Endothelial cell of umbilical vein (primary cell): ENCODE results near the gene HIGD1A. TPM values are rescaled to one million over a fixed set of nuclear protein-coding genes. Genes with fewer than 3 reads are reported as not detected.

Source experiments
- BruUV-seq: library from RNA; stranded (reverse); fragments of 400-500 nt; replicated peaks from 2 replicates; lab custom pipeline; 2021; lab: Mats Ljungman, UMichigan
- CTCF ChIA-PET: fragments of 300-600, 350-600 bp; sonication (Branson Sonifier 250); formaldehyde crosslinking; loops from one replicate; lab custom pipeline; 2021; ENCODE audit warnings: antibody characterized with exemption, inconsistent platforms; lab: Charles Lee
- POLR2A ChIA-PET: fragments of 300-600, 350-600 bp; sonication (Branson Sonifier 250); formaldehyde crosslinking; loops from one replicate; lab custom pipeline; 2021; ENCODE audit warnings: antibody characterized with exemption, inconsistent platforms; lab: Charles Lee
- DNase-seq: peaks from one replicate; pipeline ENCODE4 v3.0.0-alpha.2; 2011; ENCODE audit warnings: low read depth, low spot score
- FAIRE-seq: peaks from 2 replicates; lab custom pipeline; 2011; peaks lifted over from hg19 to GRCh38; lab: Jason Lieb, UNC
- H2AFZ ChIP-seq: 2 replicates; pipeline ENCODE4 v1.6.0; 2012; ENCODE audit warnings: low read depth, low read length, control low read depth, inconsistent platforms
- H3K27ac ChIP-seq: 2 replicates; pipeline ENCODE4 v1.5.1; 2011; ENCODE audit warnings: low read depth, mild to moderate bottlenecking, control low read depth, low read length, moderate library complexity; ENCODE audit not compliant: insufficient read depth
- H3K27me3 ChIP-seq, 2 experiments: 2 replicates each; pipeline versions ENCODE4 v1.6.0 to v1.6.1; 2011; ENCODE audit warnings: low read length in 2 of 2, mixed read lengths in 1 of 2; ENCODE audit not compliant: control insufficient read depth in 2 of 2, insufficient read depth in 2 of 2
- H3K36me3 ChIP-seq, 2 experiments: 2 replicates in 1 of 2; 3 replicates in 1 of 2; pipeline ENCODE4 v1.5.1; 2011; ENCODE audit warnings: low read length in 2 of 2, mild to moderate bottlenecking in 1 of 2, moderate library complexity in 1 of 2; ENCODE audit not compliant: control insufficient read depth in 2 of 2, insufficient read depth in 2 of 2; ENCODE audit errors: extremely low read depth in 1 of 2
- H3K4me1 ChIP-seq: 3 replicates; pipeline ENCODE4 v1.5.1; 2011; ENCODE audit warnings: mild to moderate bottlenecking, low read length; ENCODE audit not compliant: control insufficient read depth, insufficient read depth; ENCODE audit errors: extremely low read depth
- H3K4me2 ChIP-seq: 2 replicates; pipeline ENCODE4 v1.6.1; 2011; ENCODE audit warnings: low read length, control low read depth, mixed read lengths; ENCODE audit not compliant: insufficient read depth
- H3K4me3 ChIP-seq, 3 experiments: fragments of 200-600 bp in 1 of 3; sonication (generic), shearing (Covaris generic) in 1 of 3; replicated peaks in 1 of 3; 2 replicates each; pipeline ENCODE4 v1.5.1; 2011 to 2016; ENCODE audit warnings: control low read depth in 3 of 3, low read length in 3 of 3, mild to moderate bottlenecking in 2 of 3, inconsistent platforms in 1 of 3, low read depth in 1 of 3, moderate library complexity in 1 of 3; ENCODE audit not compliant: insufficient read depth in 1 of 3
- H3K79me2 ChIP-seq: 2 replicates; pipeline ENCODE4 v1.6.0; 2012; ENCODE audit warnings: low read length, inconsistent platforms; ENCODE audit not compliant: control insufficient read depth, insufficient read depth
- H3K9ac ChIP-seq: replicated peaks from 2 replicates; pipeline ENCODE3; 2011; ENCODE audit warnings: low read length, control low read depth; ENCODE audit not compliant: insufficient read depth; ENCODE audit errors: extremely low read depth
- H3K9me1 ChIP-seq: replicated peaks from 3 replicates; pipeline ENCODE4 v1.6.0; 2011; ENCODE audit warnings: mild to moderate bottlenecking, low read length; ENCODE audit not compliant: control insufficient read depth, insufficient read depth; ENCODE audit errors: extremely low read depth
- H3K9me3 ChIP-seq: replicated peaks from 2 replicates; pipeline ENCODE4 v1.5.1; 2012; ENCODE audit warnings: low read length, inconsistent platforms; ENCODE audit not compliant: control insufficient read depth, insufficient read depth
- H4K20me1 ChIP-seq: replicated peaks from 2 replicates; pipeline ENCODE3; 2011; ENCODE audit warnings: mild to moderate bottlenecking, low read length; ENCODE audit not compliant: control insufficient read depth, insufficient read depth; ENCODE audit errors: extremely low read depth
- EZH2 ChIP-seq: IDR thresholded peaks from 2 replicates; pipeline ENCODE4 v1.6.1; 2012; ENCODE audit warnings: borderline replicate concordance, low read depth, mild to moderate bottlenecking, moderate library complexity, low read length, inconsistent platforms; ENCODE audit not compliant: severe bottlenecking
- FOS ChIP-seq: IDR thresholded peaks from 2 replicates; pipeline ENCODE4 v1.6.1; 2011; ENCODE audit warnings: mild to moderate bottlenecking, low read length, moderate library complexity, borderline replicate concordance; ENCODE audit not compliant: insufficient read depth
- GATA2 ChIP-seq: IDR thresholded peaks from 2 replicates; pipeline ENCODE4 v1.7.0; 2011; ENCODE audit warnings: low read depth, mild to moderate bottlenecking, moderate library complexity, mixed read lengths, low read length; ENCODE audit not compliant: insufficient read length, insufficient read depth
- JUN ChIP-seq: IDR thresholded peaks from 2 replicates; pipeline ENCODE4 v1.6.1; 2011; ENCODE audit warnings: borderline replicate concordance, low read depth; ENCODE audit not compliant: insufficient read length, insufficient read depth
- MYC ChIP-seq: IDR thresholded peaks from one replicate; pipeline ENCODE4 v1.6.1; 2011; ENCODE audit warnings: mild to moderate bottlenecking, low read depth, low read length
- POLR2A ChIP-seq: IDR thresholded peaks from 2 replicates; pipeline ENCODE4 v1.6.1; 2012; ENCODE audit warnings: low read depth, mild to moderate bottlenecking, control low read depth, low read length
- POLR2AphosphoS5 ChIP-seq: IDR thresholded peaks from 2 replicates; pipeline ENCODE4 v1.6.1; 2012; ENCODE audit warnings: low read depth, mild to moderate bottlenecking, control low read depth, low read length, moderate library complexity; ENCODE audit not compliant: insufficient read depth
- dilution Hi-C: fragments of 300-500 bp; cut with MboI; formaldehyde crosslinking; loops from one replicate; pipeline ENCODE4 v1.15.0; 2019; ENCODE audit warnings: low sequenced_read_pairs; ENCODE audit not compliant: extremely low pct_ligation_motif_present
- intact Hi-C: fragments of 100-400 bp; cut with micrococcal nuclease; formaldehyde crosslinking; loops from one replicate; pipeline ENCODE4 v1.10.0; 2022
- polyA plus RNA-seq, 4 experiments: library from polyadenylated mRNA; depleted of rRNA in 3 of 4; stranded (reverse) in 3 of 4; unstranded in 1 of 4; fragments of >200 nt; gene quantifications; 2 replicates each; pipeline versions ENCODE4 v1.2.1 to v1.2.3, GENCODE V29; 2011 to 2012; ENCODE audit warnings: missing spikeins in 1 of 4
- total RNA-seq: library from RNA; stranded (reverse); gene quantifications from 2 replicates; pipeline ENCODE4 v1.2.3, GENCODE V29; 2021

The HIGD1A gene
- total and polyA plus RNA-seq, 2 donors (not counting 3 experiments of a cell fraction or from before 2014, with no cell fraction given) = 59.5 to 68.9 TPM

GRCh38 chr3:42838571-42838970 is 34.3 kb upstream of the HIGD1A start:
- FAIRE-seq (peak; percentile 28), DNase-seq (no peak)
- H3K4me2 ChIP-seq = no peak overlapping the region
- dilution Hi-C loops = no loop called here
- no peaks in the 10 kb centered on the region for H3K36me3 ChIP-seq
- no peaks in the 10 kb centered on the region for H3K9me3 ChIP-seq
- H3K9ac ChIP-seq = no peak overlapping the region
- BruUV-seq = no TSS peak
- TF ChIP-seq EZH2 (no peak), GATA2 (no peak), JUN (no peak), FOS (no peak), POLR2A (no peak)
- H4K20me1 ChIP-seq = no peaks in the 10 kb centered on the region
- H3K4me1 ChIP-seq = no peaks in the 10 kb centered on the region
- H2AFZ ChIP-seq = no peak overlapping the region
- CTCF ChIA-PET = interaction anchor here (1.5 to 1.8 kb wide), 2 partner anchors 34 to 43 kb away, joined by 6 to 11 read pairs; partner anchors contain the start of gene HIGD1A
- no peaks in the 10 kb centered on the region for H3K79me2 ChIP-seq
- peaks cover 0 to 7% of the 10 kb centered on the region in 2 experiments for H3K27me3 ChIP-seq
- intact Hi-C loops = no loop called here
- no peaks in the 10 kb centered on the region for H3K9me1 ChIP-seq
- no peak overlapping the region for H3K27ac ChIP-seq
- POLR2A ChIA-PET = no interaction called here
- H3K4me3 ChIP-seq = no peak overlapping the region

GRCh38 chr3:42836150-42837123 is 32.1 kb upstream of the HIGD1A start:
- Histone ChIP-seq H3K36me3 (no peaks in the 10 kb centered on the region), H3K4me1 (no peaks in the 10 kb centered on the region), H2AFZ (no peak overlapping the region), H4K20me1 (no peaks in the 10 kb centered on the region), H3K9me1 (no peaks in the 10 kb centered on the region), H3K27me3 (peaks cover 0 to 5% of the 10 kb centered on the region in 2 experiments), H3K4me2 (no peak overlapping the region), H3K27ac (no peak overlapping the region), H3K9ac (no peak overlapping the region), H3K4me3 (no peak overlapping the region), H3K79me2 (no peaks in the 10 kb centered on the region), H3K9me3 (no peaks in the 10 kb centered on the region)
- FAIRE-seq (no peak), DNase-seq (no peak)
- dilution Hi-C loops (no loop called here), intact Hi-C loops (no loop called here)
- no TSS peak for BruUV-seq
- ChIA-PET CTCF (no interaction called here), POLR2A (no interaction called here)
- no peak for TF ChIP-seq POLR2AphosphoS5
- no peak for TF ChIP-seq GATA2
- no peak for TF ChIP-seq MYC
- no peak for TF ChIP-seq JUN
- no peak for TF ChIP-seq FOS
- TF ChIP-seq EZH2 = no peak
